Ishikawa (cell line): ENCODE results near the gene PTPRS.

Source experiments
- CEBPB ChIP-seq: IDR thresholded peaks from 2 replicates; pipeline ENCODE4 v1.6.1; 2012
- CREB1 ChIP-seq: IDR thresholded peaks from 2 replicates; pipeline ENCODE4 v1.6.1; 2012; ENCODE audit warnings: low read depth
- EGR1 ChIP-seq: IDR thresholded peaks from 2 replicates; pipeline ENCODE4 v1.6.1; 2012
- EP300 ChIP-seq: IDR thresholded peaks from 2 replicates; pipeline ENCODE4 v1.6.1; 2012; ENCODE audit warnings: borderline replicate concordance
- FOXM1 ChIP-seq: IDR thresholded peaks from 2 replicates; pipeline ENCODE4 v1.6.1; 2012; ENCODE audit warnings: low read depth, borderline replicate concordance
- TF ChIP-seq, protein P1 (sequence below): IDR thresholded peaks from 2 replicates; pipeline ENCODE4 v1.6.1; 2012
- TF ChIP-seq, protein P2 (sequence below): IDR thresholded peaks from 2 replicates; pipeline ENCODE4 v1.6.1; 2012; ENCODE audit warnings: low read depth, mild to moderate bottlenecking

DNA sequence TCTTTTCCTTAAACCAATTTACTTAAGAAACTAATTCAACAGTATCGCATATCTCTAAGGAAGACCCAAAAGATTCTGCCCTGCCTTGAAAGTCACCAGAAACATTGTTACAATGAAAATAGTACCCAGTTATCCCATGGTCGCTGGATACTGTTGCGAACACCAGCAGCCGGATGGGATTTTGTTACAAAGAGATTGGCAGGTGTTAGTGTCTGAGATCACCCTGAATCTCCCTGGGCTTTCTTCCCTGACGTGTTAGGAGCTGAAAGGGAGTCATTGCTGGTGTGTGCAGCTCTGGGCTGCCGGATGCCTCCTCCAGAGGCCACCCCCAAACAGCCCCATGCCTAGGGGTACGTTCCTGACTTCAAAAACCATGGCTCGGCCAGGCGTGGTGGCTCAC, 38.2 kb downstream of the PTPRS start:
- TF ChIP-seq, protein P1, sequence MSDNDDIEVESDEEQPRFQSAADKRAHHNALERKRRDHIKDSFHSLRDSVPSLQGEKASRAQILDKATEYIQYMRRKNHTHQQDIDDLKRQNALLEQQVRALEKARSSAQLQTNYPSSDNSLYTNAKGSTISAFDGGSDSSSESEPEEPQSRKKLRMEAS = no peak
- TF ChIP-seq CEBPB (no peak), CREB1 (no peak), EP300 (no peak), EGR1 (no peak), FOXM1 (no peak)
- TF ChIP-seq, protein P2, sequence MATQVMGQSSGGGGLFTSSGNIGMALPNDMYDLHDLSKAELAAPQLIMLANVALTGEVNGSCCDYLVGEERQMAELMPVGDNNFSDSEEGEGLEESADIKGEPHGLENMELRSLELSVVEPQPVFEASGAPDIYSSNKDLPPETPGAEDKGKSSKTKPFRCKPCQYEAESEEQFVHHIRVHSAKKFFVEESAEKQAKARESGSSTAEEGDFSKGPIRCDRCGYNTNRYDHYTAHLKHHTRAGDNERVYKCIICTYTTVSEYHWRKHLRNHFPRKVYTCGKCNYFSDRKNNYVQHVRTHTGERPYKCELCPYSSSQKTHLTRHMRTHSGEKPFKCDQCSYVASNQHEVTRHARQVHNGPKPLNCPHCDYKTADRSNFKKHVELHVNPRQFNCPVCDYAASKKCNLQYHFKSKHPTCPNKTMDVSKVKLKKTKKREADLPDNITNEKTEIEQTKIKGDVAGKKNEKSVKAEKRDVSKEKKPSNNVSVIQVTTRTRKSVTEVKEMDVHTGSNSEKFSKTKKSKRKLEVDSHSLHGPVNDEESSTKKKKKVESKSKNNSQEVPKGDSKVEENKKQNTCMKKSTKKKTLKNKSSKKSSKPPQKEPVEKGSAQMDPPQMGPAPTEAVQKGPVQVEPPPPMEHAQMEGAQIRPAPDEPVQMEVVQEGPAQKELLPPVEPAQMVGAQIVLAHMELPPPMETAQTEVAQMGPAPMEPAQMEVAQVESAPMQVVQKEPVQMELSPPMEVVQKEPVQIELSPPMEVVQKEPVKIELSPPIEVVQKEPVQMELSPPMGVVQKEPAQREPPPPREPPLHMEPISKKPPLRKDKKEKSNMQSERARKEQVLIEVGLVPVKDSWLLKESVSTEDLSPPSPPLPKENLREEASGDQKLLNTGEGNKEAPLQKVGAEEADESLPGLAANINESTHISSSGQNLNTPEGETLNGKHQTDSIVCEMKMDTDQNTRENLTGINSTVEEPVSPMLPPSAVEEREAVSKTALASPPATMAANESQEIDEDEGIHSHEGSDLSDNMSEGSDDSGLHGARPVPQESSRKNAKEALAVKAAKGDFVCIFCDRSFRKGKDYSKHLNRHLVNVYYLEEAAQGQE = no peak
